Middle frontal gyrus (tissue), 1 donor: ENCODE results near the gene SCYGR1.
"Not testable (repeated sequence)": the region's sequence is repeated elsewhere in the genome, so short reads cannot be mapped to it uniquely, and the experiment has no call there.

Experiments
- DNase-seq: peaks from one replicate; pipeline ENCODE4 v3.0.0-alpha.2; 2015; ENCODE audit warnings: low spot score; ENCODE audit errors: extremely low spot score

SCYGR1 gene

DNA sequence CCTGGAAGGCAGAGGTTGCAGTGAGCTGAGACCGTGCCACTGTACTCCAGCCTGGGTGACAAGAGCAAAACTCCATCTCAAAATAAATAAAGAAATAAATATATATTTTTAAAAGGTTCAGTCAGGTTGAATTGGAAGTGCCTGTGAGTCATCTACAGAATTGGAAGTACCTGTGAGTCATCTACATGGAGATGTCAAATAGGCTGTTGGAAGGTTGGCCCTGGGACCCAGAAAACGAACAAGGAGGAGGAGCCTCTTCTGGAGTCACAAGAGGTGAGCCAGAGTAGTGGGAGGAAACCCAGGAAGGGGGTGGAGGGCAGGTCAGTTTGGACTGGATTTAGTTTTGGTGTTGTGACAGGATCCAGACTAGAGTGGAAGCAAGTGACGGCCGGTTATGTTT lies 15.2 kb upstream of the SCYGR1 start:
- DNase-seq = no peak

GRCh38 chr2:227402321-227402720 lies 14.6 kb upstream of the SCYGR1 start:
- DNase-seq = no peak

- DNase-seq = no peak
These were observed 13.8 kb upstream of the SCYGR1 start for GRCh38 chr2:227401550-227401949.

- DNase-seq = no peak
These were observed 11.2 kb upstream of the SCYGR1 start for GRCh38 chr2:227398684-227399670.

GRCh38 chr2:227397562-227397961 lies 9.8 kb upstream of the SCYGR1 start:
- no peak for DNase-seq

- no peak for DNase-seq
These were observed 7.8 kb upstream of the SCYGR1 start for GRCh38 chr2:227395556-227395955.

- DNase-seq = no peak
These were observed 6.7 kb upstream of the SCYGR1 start for GRCh38 chr2:227394401-227394800.

GRCh38 chr2:227390468-227391256 lies 2.9 kb upstream of the SCYGR1 start:
- no peak for DNase-seq

GRCh38 chr2:227389661-227390060 lies 1.9 kb upstream of the SCYGR1 start:
- DNase-seq = no peak

GRCh38 chr2:227389231-227389630 lies 1.5 kb upstream of the SCYGR1 start:
- DNase-seq = no peak

- no peak for DNase-seq
These were observed 825 bp upstream of the SCYGR1 start for GRCh38 chr2:227388537-227389011.

GRCh38 chr2:227386630-227387029 lies 1.1 kb downstream of the SCYGR1 start:
- no peak for DNase-seq

- no peak for DNase-seq
These were observed 4.1 kb downstream of the SCYGR1 start for GRCh38 chr2:227383686-227384085.

- not testable (repeated sequence) for DNase-seq
These were observed 5.4 kb downstream of the SCYGR1 start for GRCh38 chr2:227382241-227382835.

GRCh38 chr2:227379095-227379494 lies 8.7 kb downstream of the SCYGR1 start, which contains the start of gene TM4SF20:
Gene TM4SF20 (minus strand): TSS chr2:227379306. CDS start chr2:227379268, 38 bp downstream.
- no peak for DNase-seq

DNA sequence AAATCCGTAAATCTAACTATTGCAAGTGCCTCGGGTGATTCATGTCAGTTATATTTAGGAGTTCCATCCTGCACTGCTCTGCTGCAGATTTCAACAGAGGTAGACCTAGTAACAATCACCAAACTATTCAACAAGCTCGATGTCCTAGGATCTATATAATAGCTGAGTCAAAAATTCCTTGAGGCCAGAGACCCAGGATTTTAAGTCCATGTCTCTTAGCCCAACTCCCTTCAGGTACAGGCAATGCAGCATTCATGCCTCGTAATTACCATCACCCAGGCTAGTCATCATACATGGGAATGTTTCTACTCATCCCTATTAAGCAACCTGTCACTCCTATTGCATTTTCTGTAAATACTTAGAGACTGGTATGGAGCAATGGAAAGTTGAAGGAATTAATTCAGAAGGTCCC lies 9.4 kb downstream of the SCYGR1 start:
- no peak for DNase-seq

- DNase-seq = no peak
These were observed 10.0 kb downstream of the SCYGR1 start for GRCh38 chr2:227377467-227378351.

DNA sequence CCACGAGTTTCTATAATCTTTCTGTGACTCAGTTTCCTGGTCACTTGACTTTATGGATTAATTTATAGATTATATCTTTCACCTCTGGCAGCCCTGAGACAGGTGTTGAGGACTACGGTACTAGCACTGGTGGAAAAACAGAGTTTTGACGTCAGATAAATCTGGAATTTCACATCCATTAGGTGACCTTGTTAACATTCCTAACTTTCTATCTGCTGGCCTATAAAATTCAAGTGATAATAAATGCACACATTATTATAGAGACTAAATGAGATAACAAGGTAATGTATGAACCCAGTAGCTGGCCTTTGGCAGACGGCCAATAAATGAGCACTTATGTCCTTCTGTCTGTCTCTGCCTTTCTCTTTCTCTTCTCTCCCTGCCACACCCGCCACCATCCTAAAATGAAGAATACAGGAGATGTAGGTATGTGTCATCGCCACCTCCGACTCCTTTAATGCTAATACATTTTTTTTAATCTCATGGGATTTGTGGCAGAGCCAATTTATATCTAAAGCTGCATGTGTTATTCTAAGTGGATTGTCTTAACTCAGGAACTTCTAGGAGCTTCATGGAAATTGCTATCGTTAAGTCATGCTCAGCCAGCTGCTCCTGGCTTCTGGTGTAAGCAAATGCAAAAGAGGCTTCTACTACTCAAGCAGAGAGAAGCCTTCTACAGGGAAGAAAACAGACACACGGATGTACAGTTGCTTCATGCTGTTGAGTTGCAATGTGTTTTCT lies 10.9 kb downstream of the SCYGR1 start:
- no peak for DNase-seq

- no peak for DNase-seq
These were observed 13.6 kb downstream of the SCYGR1 start for GRCh38 chr2:227374158-227374557.

GRCh38 chr2:227373389-227373788 lies 14.4 kb downstream of the SCYGR1 start:
- no peak for DNase-seq
